Effector memory CD8-positive, alpha-beta T cell (primary cell): ENCODE data around the gene EXOC2.

Experiments
- ATAC-seq: fragments of 150-1000 bp; cut with Tn5 transposase; replicated peaks from 2 replicates; pipeline ENCODE4 v1.10.0; 2021; ENCODE audit warnings: mild to moderate bottlenecking, moderate library complexity
- DNase-seq, 3 experiments: peaks; one replicate each; pipeline ENCODE4 v3.0.0; 2021
- H3K27ac Mint-ChIP-seq, 2 donors: one replicate each; pipeline ENCODE4 v1.8.0; 2022; ENCODE audit warnings: mild to moderate bottlenecking in 2 of 2, mixed read lengths in 2 of 2, moderate library complexity in 2 of 2
- H3K27me3 Mint-ChIP-seq, 2 donors: one replicate each; pipeline ENCODE4 v1.8.0; 2022; ENCODE audit warnings: mixed read lengths in 2 of 2
- H3K36me3 Mint-ChIP-seq: one replicate; pipeline ENCODE4 v1.8.0; 2022; ENCODE audit warnings: mild to moderate bottlenecking, moderate library complexity, mixed read lengths; ENCODE audit not compliant: insufficient read depth
- H3K4me1 Mint-ChIP-seq, 2 donors: one replicate each; pipeline ENCODE4 v1.8.0; 2022; ENCODE audit warnings: low read depth in 2 of 2, mixed read lengths in 2 of 2
- H3K4me3 Mint-ChIP-seq, 2 donors: one replicate each; pipeline ENCODE4 v1.8.0; 2022; ENCODE audit warnings: mild to moderate bottlenecking in 2 of 2, mixed read lengths in 2 of 2, moderate library complexity in 2 of 2
- H3K9me3 Mint-ChIP-seq, 2 donors: one replicate each; pipeline ENCODE4 v1.8.0; 2022; ENCODE audit warnings: mixed read lengths in 2 of 2

Gene EXOC2

DNA sequence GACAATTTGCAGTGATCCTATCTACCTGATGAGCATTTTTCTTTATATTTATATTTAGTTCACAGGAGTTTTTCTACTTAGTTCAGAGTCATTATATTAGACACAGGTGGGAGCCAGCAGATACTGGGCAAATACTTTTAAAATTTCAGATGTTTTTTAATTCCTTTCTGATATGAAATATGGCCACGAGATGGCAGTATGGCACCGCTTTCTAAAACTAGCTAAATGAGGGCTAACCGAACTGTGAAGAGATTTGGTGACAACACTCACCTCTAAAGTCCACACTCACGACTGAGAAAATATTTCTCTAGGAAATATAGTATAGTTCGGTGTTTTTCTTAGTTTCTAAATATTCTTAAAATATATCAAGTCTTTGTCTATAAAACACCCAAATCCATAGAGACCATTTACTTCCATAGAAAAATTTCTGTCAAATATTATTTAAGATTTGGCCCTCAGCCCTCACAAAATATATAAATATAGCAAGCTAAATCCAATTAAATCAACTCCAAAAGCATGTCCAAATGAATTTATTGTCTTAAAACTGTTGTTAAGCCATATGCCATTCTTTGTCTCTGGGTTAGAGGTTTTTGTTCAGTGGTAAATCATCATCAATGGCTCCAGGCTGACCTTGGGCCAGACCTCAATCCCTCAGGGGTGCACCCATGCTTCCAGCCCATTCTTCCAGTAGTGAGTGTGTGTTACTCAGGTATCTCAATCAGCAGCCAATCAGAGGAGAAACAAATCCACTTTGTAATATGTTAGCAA, 99.6 kb downstream of the EXOC2 start:
- Mint-ChIP-seq H3K27me3 (no peaks in the 10 kb centered on the region), H3K27ac (peak overlapping the region in 1 of 2 donors; percentile 61), H3K36me3 (peaks cover 34% of the 10 kb centered on the region), H3K4me1 (peaks cover 0 to 4% of the 10 kb centered on the region in 2 donors), H3K9me3 (no peaks in the 10 kb centered on the region), H3K4me3 (no peak overlapping the region)
- DNase-seq (peak; percentile 63 to 71 (median 69)), ATAC-seq (peak; percentile 71)

DNA sequence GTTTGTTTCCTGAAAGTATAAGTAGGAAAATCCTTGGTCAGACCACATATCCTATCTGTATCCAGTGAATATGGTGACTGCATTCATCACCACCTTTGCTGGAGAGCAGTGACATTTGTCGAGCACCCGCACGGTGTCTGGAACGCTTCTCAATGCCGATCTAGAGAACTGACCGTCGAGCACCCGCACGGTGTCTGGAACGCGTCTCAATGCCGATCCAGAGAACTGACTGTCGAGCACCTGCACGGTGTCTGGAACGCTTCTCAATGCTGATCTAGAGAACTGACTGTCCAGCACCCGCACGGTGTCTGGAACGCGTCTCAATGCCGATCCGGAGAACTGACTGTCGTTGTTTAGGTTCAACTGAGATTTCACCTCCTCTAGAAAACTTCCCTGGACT, 103.8 kb downstream of the EXOC2 start:
- H3K36me3 Mint-ChIP-seq = peaks cover 26% of the 10 kb centered on the region
- H3K4me3 Mint-ChIP-seq = no peak overlapping the region
- H3K4me1 Mint-ChIP-seq = peaks cover 0 to 3% of the 10 kb centered on the region in 2 donors
- DNase-seq = no peak
- no peaks in the 10 kb centered on the region for H3K27me3 Mint-ChIP-seq
- no peak overlapping the region for H3K27ac Mint-ChIP-seq
- no peaks in the 10 kb centered on the region for H3K9me3 Mint-ChIP-seq
- no peak for ATAC-seq

DNA sequence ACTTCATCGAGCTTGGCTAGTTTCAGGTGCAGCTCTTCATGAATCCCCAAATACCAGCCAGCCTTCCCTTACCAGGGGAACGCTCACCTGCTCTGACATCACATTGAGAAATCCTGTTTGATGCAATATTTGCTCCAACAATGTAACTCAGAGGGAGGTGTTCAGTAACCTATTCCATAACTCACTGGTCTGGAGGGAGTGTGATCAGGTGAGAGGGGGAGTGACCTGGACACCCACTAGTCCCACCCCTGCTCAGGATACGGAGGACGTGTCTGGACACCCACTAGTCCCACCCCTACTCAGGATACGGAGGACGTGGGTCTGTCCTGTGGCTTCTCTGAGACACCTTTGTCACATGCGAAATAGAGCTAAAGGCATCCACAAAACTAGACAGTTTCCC, 106.4 kb downstream of the EXOC2 start:
- H3K27me3 Mint-ChIP-seq = no peaks in the 10 kb centered on the region
- ATAC-seq (no peak), DNase-seq (no peak)
- no peak overlapping the region for H3K27ac Mint-ChIP-seq
- H3K9me3 Mint-ChIP-seq = no peaks in the 10 kb centered on the region
- peaks cover 2 to 3% of the 10 kb centered on the region in 2 donors for H3K4me1 Mint-ChIP-seq
- H3K36me3 Mint-ChIP-seq = peaks cover 26% of the 10 kb centered on the region
- H3K4me3 Mint-ChIP-seq = no peak overlapping the region

DNA sequence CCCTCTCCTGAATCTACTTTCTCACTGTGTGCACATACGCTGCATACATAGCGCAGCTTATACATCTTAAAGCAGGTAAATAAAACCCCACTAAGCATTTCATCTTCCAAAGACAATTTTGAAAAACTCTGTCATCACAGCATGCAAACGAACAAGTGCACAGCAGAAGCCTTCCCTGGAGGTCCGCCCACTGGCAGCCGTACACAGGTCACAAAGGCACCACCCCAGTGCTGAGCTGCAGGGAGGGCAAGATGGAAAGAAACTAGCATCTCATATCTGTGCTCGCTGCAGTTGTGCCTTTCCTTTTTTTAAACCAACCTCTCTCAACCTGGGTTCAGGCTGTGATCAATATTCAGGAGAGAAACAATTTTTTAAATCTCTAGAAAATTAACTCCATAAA, 109.3 kb downstream of the EXOC2 start:
- DNase-seq (no peak), ATAC-seq (no peak)
- Mint-ChIP-seq H3K36me3 (peaks cover 5% of the 10 kb centered on the region), H3K27ac (no peak overlapping the region), H3K9me3 (no peaks in the 10 kb centered on the region), H3K4me3 (no peak overlapping the region), H3K4me1 (peaks cover 2 to 3% of the 10 kb centered on the region in 2 donors), H3K27me3 (no peaks in the 10 kb centered on the region)

DNA sequence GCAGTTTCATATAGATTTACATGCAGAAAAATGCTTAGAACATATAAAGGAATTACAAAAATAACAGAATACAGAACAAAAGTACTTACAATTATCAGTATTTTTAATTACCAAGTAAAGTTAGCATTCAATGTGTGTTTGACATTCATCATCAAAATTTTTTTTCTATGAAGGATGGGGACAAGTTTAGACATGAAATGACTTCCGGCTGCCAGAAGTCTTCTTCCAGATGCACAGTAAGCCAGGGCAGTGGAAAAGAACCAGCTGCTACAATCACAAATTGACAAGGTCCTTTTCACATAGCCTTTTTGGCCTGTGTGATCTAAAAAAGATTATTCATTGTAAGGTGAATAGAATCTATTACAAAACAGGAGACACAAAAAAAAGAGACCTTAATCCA, 109.8 kb downstream of the EXOC2 start:
- Mint-ChIP-seq H3K9me3 (no peaks in the 10 kb centered on the region), H3K27me3 (no peaks in the 10 kb centered on the region), H3K27ac (no peak overlapping the region), H3K4me3 (no peak overlapping the region), H3K36me3 (no peaks in the 10 kb centered on the region), H3K4me1 (peaks cover 2 to 3% of the 10 kb centered on the region in 2 donors)
- DNase-seq (no peak), ATAC-seq (no peak)

DNA sequence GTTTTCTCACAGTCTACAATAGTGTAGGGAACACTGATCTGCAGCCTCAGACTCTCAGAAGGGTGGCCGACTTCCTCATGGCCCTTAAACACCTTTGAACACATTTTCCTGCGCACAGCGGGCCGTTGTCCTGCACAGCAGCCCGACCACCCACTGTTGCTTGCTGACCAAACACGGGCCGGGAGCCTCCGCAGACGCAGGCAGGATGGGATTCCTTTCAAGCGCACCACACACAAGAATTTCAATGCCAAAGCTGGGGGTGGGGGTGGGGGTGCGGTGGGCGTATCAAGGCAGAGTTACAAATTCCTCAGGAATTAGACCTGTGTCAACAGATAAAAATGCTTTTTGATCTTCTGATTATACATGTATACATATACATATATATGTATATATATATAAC, 110.6 kb downstream of the EXOC2 start:
- Mint-ChIP-seq H3K9me3 (no peaks in the 10 kb centered on the region), H3K27ac (no peak overlapping the region), H3K4me3 (no peak overlapping the region), H3K36me3 (no peaks in the 10 kb centered on the region), H3K27me3 (no peaks in the 10 kb centered on the region), H3K4me1 (peaks cover 3 to 4% of the 10 kb centered on the region in 2 donors)
- no peak for ATAC-seq
- no peak for DNase-seq

DNA sequence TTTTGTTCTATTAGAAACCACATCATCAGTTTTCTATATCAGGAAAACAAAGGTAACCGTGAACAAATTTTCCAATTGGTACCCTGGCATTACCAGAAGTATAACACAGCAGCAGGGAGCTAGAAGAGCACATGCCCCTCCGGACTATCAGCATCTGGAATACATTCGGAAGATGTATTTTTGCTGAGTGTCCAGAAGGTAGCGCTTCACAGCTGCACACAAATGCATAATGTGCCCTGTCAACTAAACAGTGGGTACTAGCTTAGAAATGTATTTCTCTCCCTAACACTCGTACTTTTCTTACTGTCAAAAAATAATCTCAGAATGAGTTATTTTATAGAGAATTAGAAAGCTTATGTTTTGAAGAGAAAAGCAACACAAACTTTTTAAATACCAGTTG, 113.6 kb downstream of the EXOC2 start:
- Mint-ChIP-seq H3K27ac (no peak overlapping the region), H3K4me3 (no peak overlapping the region), H3K9me3 (no peaks in the 10 kb centered on the region), H3K4me1 (peaks cover 3 to 4% of the 10 kb centered on the region in 2 donors), H3K27me3 (no peaks in the 10 kb centered on the region), H3K36me3 (no peaks in the 10 kb centered on the region)
- DNase-seq = no peak
- ATAC-seq = no peak

DNA sequence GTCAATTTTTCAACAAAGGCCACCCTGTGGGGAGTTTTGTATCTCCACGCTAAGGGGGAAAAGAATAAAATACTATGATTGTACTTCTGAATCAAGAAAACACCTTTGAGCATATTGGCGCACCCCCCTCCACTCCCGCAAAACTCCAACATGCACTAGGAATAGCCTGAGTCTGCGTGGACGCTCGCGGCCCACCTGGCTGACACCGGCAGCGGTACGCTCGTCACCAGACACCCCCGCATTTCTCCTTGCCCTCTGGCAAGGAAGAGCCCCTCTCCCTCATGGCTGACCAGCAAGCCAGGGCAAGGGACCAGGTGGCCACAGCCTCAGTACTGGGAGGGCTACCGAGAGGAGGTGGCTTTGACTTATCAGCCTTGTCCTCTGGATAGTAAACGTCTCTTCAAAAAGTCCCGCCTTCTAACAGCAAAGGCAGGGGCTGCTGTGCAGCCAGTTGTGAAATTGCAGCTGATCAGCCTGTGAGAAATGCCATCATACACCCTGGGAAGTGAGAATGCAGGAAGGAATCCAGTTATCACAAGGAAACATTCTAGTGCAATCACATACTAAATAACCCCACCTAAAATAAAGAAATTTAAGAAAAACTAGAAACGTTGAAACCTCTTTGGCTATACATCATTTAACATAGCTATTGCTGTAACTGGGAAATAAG, 120.2 kb downstream of the EXOC2 start:
- Mint-ChIP-seq H3K27ac (no peak overlapping the region), H3K4me1 (peaks cover 1 to 7% of the 10 kb centered on the region in 2 donors), H3K36me3 (peaks cover 16% of the 10 kb centered on the region), H3K4me3 (no peak overlapping the region), H3K27me3 (no peaks in the 10 kb centered on the region), H3K9me3 (no peaks in the 10 kb centered on the region)
- no peak for ATAC-seq
- DNase-seq = no peak

DNA sequence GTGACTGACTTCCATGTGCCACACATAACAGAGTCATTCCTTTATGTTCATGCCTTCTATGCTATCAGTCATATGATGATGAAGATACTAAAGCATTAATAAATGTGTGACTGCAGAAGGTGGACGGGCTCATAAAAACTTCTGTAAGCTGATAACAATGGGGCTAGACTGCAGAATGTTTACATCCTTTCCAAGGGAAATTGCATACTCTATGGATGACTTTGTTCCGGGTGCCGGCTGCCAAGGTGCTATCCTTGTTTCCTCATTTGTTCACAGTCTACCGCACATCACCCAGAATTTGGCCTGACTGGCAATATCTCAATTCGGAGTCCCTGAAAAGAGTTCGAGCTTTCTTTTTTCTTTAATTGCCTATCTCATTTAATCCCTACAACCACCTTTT, 121.0 kb downstream of the EXOC2 start:
- H3K27ac Mint-ChIP-seq = no peak overlapping the region
- H3K4me3 Mint-ChIP-seq = no peak overlapping the region
- peaks cover 0 to 10% of the 10 kb centered on the region in 2 donors for H3K4me1 Mint-ChIP-seq
- ATAC-seq (no peak), DNase-seq (no peak)
- H3K27me3 Mint-ChIP-seq = no peaks in the 10 kb centered on the region
- H3K9me3 Mint-ChIP-seq = no peaks in the 10 kb centered on the region
- H3K36me3 Mint-ChIP-seq = peaks cover 16% of the 10 kb centered on the region

DNA sequence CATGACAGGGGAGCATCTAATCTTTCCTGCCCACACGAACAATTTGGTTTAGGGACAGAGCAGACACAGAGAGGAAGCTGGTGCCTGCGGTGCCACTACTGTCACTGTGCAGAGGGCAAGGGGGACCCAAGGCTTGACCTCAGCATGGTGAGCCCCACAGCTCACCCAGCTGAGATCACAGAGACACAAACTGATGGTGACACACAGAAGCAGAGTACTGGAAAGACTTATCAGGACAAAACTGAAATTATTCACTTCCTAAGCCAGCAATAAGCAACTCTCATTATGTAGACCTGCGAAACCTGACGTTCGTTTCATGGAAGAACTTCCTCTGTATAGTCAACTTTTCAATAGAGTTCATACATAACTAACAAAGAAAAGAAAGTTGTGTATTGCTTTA, 122.1 kb downstream of the EXOC2 start:
- Mint-ChIP-seq H3K36me3 (peaks cover 16% of the 10 kb centered on the region), H3K27ac (no peak overlapping the region), H3K4me3 (no peak overlapping the region), H3K27me3 (no peaks in the 10 kb centered on the region), H3K4me1 (peaks cover 0 to 10% of the 10 kb centered on the region in 2 donors), H3K9me3 (no peaks in the 10 kb centered on the region)
- DNase-seq (no peak), ATAC-seq (no peak)

DNA sequence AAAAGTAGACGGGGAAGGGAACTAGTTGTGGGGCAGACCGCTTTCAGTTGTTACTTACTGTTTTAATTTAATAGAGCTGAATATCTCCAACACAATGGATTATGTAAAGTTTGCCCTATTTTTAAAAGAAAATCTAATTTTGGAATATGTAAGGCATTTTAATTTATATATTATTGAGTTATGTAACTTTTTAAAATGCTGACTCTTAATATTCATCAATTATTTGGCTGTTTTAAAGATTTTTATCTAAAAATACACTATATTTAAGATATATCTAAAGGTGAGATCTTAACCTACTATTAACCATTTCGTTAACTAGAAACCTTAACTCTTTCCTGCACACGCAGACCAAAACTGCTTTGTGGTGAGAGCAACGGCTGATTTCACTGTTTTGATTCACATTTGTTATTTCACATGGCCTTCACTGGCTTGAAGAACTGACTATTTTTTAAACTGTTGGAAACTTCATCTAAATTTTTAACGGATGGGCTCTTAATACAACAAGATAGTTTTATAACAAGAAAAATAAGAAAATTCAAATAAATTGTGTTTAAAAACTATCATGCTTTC, 123.9 kb downstream of the EXOC2 start:
- Mint-ChIP-seq H3K4me3 (no peak overlapping the region), H3K9me3 (no peaks in the 10 kb centered on the region), H3K27ac (peak overlapping the region in 1 of 2 donors; percentile 55), H3K36me3 (peaks cover 20% of the 10 kb centered on the region), H3K27me3 (no peaks in the 10 kb centered on the region), H3K4me1 (peaks cover 0 to 10% of the 10 kb centered on the region in 2 donors)
- no peak for DNase-seq
- no peak for ATAC-seq

DNA sequence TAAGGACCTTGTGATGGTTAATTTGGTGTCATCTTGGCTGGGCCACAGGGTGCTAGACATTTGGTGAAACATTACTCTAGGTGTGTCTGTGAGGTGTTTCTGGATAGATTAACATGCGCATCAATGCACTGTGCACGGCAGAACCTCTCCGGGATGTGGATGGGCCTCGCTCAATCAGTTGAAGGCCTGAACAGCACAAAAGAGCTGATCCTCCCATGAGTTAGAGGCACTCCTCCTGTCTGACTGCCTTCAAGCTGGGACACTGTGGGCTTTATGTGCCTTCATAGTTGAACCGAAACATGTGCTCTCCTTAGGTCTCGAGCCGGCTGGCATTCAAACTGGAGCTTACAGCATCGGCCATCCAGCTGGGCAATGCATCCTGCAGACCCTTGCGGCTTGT, 124.9 kb downstream of the EXOC2 start:
- Mint-ChIP-seq H3K36me3 (peaks cover 27% of the 10 kb centered on the region), H3K4me3 (no peak overlapping the region), H3K4me1 (peaks cover 0 to 10% of the 10 kb centered on the region in 2 donors), H3K27me3 (no peaks in the 10 kb centered on the region), H3K27ac (peak overlapping the region in 1 of 2 donors; percentile 55), H3K9me3 (no peaks in the 10 kb centered on the region)
- DNase-seq (no peak), ATAC-seq (no peak)

DNA sequence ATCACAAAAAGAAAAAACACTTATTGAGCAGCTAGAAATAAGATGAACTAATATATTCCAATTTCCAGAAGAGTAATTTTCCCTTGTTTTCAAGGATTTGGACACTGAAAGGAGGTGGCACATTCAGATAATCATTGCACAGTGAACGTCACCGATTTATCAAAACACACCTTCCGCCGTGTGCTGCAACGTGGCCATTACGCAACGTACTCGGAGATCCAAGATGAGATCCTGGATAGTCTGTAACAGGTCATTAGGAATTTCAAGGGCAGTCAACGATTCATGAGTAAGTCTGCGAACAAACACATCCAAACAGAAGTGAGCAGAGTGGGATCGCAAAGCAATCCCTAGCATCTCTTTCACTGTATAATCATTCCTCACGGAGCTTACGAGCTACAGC, 129.1 kb downstream of the EXOC2 start:
- no peak overlapping the region for H3K4me3 Mint-ChIP-seq
- no peak overlapping the region for H3K27ac Mint-ChIP-seq
- H3K4me1 Mint-ChIP-seq = peaks cover 5 to 20% of the 10 kb centered on the region in 2 donors
- H3K27me3 Mint-ChIP-seq = no peaks in the 10 kb centered on the region
- DNase-seq (no peak), ATAC-seq (no peak)
- peaks cover 36% of the 10 kb centered on the region for H3K36me3 Mint-ChIP-seq
- no peaks in the 10 kb centered on the region for H3K9me3 Mint-ChIP-seq
